ENCODE measurements around the gene PHF5A.

PHF5A gene

DNA sequence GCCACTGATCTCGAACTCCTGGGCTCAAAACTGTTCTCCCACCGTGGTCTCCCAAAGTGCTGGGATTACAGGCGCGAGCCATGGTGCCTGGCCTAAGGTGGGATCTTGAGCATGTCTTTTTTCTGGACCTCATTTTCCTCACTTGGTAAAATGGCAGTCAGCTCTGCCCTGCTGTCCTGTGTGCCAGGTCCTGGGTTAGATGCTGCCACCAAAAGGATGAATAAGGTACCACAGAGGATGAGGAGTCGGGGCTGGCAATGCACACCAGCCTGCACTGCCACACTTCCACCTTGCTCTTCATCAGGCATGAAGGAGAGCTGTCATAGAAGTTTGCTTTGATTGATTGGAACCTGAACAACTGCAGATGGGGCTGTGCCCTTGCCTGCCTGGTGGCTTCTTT is 32.7 kb upstream of the PHF5A start:
- H3K36me3 ChIP-seq (replicated peaks): peaks cover 26% of the 10 kb centered on the region
- no peak overlapping the region for H3K4me3 ChIP-seq
- in situ Hi-C loops (cut with MboI; ENCODE audit: low sequenced_read_pairs): no loop called here
- no peak for DNase-seq (ENCODE audit: low spot score in 2 of 2)
- H3K9me3 ChIP-seq: no peaks in the 10 kb centered on the region
- no peaks in the 10 kb centered on the region for H3K4me1 ChIP-seq
- no peaks in the 10 kb centered on the region for H3K27me3 ChIP-seq (ENCODE audit: low read depth)

DNA sequence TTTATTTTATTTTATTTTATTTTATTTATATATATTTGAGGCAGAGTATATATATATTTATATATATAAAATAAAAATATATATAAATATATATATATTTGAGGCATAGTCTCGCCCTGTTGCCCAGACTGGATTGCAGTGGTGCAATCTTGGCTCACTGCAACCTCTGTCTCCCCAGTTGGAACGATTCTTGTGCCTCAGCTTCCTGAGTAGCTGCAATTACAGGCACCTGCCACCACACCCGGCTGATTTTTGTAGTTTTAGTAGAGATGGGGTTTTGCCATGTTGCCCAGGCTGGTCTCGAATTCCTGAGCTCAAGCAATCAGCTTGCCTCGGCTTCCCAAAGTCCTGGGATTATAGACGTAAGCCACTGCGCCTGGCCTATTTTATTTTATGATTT is 31.8 kb upstream of the PHF5A start:
- in situ Hi-C loops (cut with MboI; ENCODE audit: low sequenced_read_pairs): no loop called here

GRCh38 chr22:41499624-41500280 is 31.3 kb upstream of the PHF5A start:
- Histone ChIP-seq H3K27me3 (ENCODE audit: low read depth) (no peaks in the 10 kb centered on the region), H3K4me3 (no peak overlapping the region), H3K9me3 (no peaks in the 10 kb centered on the region), H3K36me3 (replicated peaks) (peaks cover 26% of the 10 kb centered on the region), H3K4me1 (no peaks in the 10 kb centered on the region)
- in situ Hi-C loops (cut with MboI; ENCODE audit: low sequenced_read_pairs): no loop called here
- no peak for DNase-seq (ENCODE audit: low spot score in 2 of 2)

More for the DNA sequence above, 31.8 kb upstream of the PHF5A start:
- no peaks in the 10 kb centered on the region for H3K9me3 ChIP-seq
- no peaks in the 10 kb centered on the region for H3K4me1 ChIP-seq
- DNase-seq (ENCODE audit: low spot score in 2 of 2): no peak
- peaks cover 26% of the 10 kb centered on the region for H3K36me3 ChIP-seq (replicated peaks)
- H3K27me3 ChIP-seq (ENCODE audit: low read depth): no peaks in the 10 kb centered on the region
- H3K4me3 ChIP-seq: no peak overlapping the region

GRCh38 chr22:41498303-41498835 is 29.9 kb upstream of the PHF5A start:
- in situ Hi-C loops (cut with MboI; ENCODE audit: low sequenced_read_pairs): no loop called here
- Histone ChIP-seq H3K4me3 (no peak overlapping the region), H3K4me1 (no peaks in the 10 kb centered on the region), H3K36me3 (replicated peaks) (peaks cover 17% of the 10 kb centered on the region), H3K9me3 (no peaks in the 10 kb centered on the region), H3K27me3 (ENCODE audit: low read depth) (no peaks in the 10 kb centered on the region)
- no peak for DNase-seq (ENCODE audit: low spot score in 2 of 2)

- in situ Hi-C loops (cut with MboI; ENCODE audit: low sequenced_read_pairs): no loop called here
- no peaks in the 10 kb centered on the region for H3K9me3 ChIP-seq
- H3K27me3 ChIP-seq (ENCODE audit: low read depth): no peaks in the 10 kb centered on the region
- no peak overlapping the region for H3K4me3 ChIP-seq
- 0 out of 2 replicates have a peak, but pooled peaks cover 7% of the 10 kb centered on the region for H3K36me3 ChIP-seq (replicated peaks)
- DNase-seq (ENCODE audit: low spot score in 2 of 2): no peak
- H3K4me1 ChIP-seq: peaks cover 22% of the 10 kb centered on the region
Measured at GRCh38 chr22:41491374-41492100, 23.0 kb upstream of the PHF5A start.

DNA sequence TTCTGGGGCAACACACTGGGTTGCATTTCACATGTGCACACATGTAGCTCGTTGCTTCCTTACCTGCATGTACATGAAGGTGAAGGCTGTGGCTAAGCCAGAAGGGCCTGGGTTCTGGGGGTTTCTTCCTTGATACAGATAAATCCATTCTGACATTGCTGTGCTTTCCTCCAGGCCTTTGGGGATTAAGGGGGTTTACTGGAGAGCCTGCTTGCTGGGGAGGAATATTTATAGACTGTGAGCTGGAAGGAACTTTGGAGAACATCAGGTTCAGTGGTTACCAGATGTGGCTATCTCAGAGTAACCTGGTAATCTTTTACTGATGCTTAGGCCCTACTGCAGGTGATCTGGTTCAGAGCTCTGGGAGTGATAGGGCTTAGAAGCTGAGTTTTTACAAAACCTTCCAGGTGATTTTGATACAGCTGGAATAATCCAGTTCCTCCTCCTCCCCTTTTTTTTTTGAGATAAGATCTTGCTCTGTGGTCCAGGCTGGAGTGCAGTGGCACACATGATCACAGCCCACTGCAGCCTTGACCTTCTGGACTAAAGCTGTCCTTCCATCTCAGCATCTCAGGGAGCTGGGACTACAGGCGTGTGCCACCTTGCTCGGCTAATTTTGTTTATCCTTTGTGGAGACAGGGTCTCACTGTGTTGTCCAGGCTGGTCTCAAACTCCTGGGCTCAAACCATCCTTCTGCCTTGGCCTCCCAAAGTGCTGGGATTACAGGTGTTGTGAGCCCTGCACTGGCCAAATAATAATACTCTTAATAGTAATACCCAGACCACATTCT is 20.3 kb upstream of the PHF5A start:
- in situ Hi-C loops (cut with MboI; ENCODE audit: low sequenced_read_pairs): no loop called here
- Histone ChIP-seq H3K4me3 (no peak overlapping the region), H3K4me1 (peaks cover 22% of the 10 kb centered on the region), H3K36me3 (replicated peaks) (0 out of 2 replicates have a peak, but pooled peaks cover 7% of the 10 kb centered on the region), H3K9me3 (no peaks in the 10 kb centered on the region), H3K27me3 (ENCODE audit: low read depth) (no peaks in the 10 kb centered on the region)
- DNase-seq (ENCODE audit: low spot score in 2 of 2): no peak

- no peak for DNase-seq (ENCODE audit: low spot score in 2 of 2)
- H3K27me3 ChIP-seq (ENCODE audit: low read depth): no peaks in the 10 kb centered on the region
- peaks cover 22% of the 10 kb centered on the region for H3K4me1 ChIP-seq
- no peaks in the 10 kb centered on the region for H3K9me3 ChIP-seq
- in situ Hi-C loops (cut with MboI; ENCODE audit: low sequenced_read_pairs): no loop called here
- 0 out of 2 replicates have a peak, but pooled peaks cover 7% of the 10 kb centered on the region for H3K36me3 ChIP-seq (replicated peaks)
- H3K4me3 ChIP-seq: no peak overlapping the region
Measured at GRCh38 chr22:41488076-41488475, 19.6 kb upstream of the PHF5A start.

DNA sequence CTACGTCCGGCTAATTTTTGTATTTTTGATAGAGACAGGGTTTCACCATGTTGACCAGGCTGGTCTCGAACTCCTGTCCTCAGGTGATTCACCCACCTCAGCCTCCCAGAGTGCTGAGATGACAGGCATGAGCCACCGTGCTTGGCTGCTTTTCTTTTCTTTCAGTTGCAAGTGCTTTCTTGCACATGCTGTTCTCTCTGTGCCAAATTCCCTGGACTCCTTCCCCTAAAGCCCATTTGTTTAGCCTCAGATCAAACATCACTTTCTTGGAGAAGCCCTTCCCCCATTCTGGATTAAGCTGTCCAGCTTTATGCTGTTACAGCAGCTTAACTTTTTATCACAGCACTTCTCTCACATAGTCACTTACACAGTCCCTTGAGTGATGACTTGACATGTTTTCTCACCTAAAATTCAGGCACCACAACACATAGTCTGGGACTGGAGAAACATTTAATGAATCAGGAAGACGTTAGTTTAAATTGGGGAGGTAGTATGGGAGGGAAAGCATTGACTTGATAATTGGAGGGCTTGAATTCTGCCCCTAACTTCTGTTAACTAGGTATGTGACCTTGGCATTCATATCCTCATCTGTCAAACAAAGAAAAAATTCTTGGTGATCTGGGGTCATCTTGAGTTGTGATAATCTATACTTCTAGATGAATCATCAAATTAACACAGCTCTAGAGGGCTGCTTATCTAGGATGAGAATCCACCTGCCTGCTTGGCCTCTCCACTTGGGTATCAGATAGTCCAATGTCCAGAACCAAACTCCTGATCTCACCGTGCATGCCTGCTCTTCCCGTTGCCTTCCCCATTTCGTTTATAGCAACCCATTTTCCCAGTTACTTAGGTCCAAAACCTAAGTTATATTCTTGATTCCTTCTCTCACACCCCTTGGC is 18.8 kb upstream of the PHF5A start:
- H3K27me3 ChIP-seq (ENCODE audit: low read depth): no peaks in the 10 kb centered on the region
- H3K4me3 ChIP-seq: no peak overlapping the region
- H3K4me1 ChIP-seq: peaks cover 22% of the 10 kb centered on the region
- no peaks in the 10 kb centered on the region for H3K9me3 ChIP-seq
- in situ Hi-C loops (cut with MboI; ENCODE audit: low sequenced_read_pairs): no loop called here
- 0 out of 2 replicates have a peak, but pooled peaks cover 7% of the 10 kb centered on the region for H3K36me3 ChIP-seq (replicated peaks)
- DNase-seq (ENCODE audit: low spot score in 2 of 2): peak in 1 of 2 experiments; percentile 28

DNA sequence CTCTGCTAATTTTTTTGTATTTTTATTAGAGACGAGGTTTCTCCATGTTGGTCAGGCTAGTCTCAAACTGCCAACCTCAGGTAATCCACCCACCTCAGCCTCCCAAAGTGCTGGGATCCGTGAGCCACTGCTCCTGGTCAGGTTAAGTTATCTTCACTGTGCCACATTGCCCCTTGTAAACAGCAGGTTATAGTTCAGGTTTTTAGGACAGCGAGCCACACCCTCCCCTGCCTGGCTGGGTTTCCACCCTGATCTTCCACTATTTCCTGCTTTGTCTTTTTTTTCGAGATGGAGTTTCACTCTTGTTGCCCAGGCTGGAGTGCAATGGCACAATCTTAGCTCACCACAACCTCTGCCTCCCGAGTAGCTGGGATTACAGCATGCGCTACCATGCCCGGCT is 16.5 kb upstream of the PHF5A start:
- Histone ChIP-seq H3K4me3 (no peak overlapping the region), H3K36me3 (replicated peaks) (0 out of 2 replicates have a peak, but pooled peaks cover 2% of the 10 kb centered on the region), H3K4me1 (peaks cover 10% of the 10 kb centered on the region), H3K27me3 (ENCODE audit: low read depth) (no peaks in the 10 kb centered on the region), H3K9me3 (no peaks in the 10 kb centered on the region)
- in situ Hi-C loops (cut with MboI; ENCODE audit: low sequenced_read_pairs): no loop called here
- no peak for DNase-seq (ENCODE audit: low spot score in 2 of 2)

DNA sequence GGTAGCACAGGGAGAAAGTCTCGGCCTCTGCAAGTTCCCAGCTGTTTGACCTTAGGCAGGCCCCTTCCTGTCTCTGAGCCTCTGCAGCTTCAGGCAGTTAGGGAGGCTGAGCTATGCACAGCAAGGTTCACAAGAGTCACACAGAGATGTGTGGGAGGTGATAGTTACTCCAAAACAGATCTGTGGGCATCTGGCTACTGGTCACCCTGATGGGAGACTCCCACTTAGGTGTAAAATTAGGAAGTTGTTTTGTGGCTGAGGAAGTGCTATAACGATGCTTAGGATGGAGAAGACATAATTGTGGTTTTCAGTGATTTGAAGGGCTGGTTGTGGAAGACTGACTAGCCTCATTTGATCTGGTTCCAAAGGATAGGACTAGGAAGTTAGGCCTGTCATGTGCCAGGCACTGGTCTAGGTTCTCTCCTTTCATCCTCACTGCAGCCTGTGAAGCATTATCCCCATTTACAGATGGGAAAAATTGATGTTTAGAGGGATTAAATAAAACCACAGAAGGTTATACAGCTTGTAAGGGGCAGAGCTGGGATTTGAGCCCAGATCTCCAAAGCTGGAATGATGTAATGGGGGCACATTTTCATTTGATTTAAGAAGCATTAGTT is 13.9 kb upstream of the PHF5A start:
- H3K4me1 ChIP-seq: peaks cover 6% of the 10 kb centered on the region
- DNase-seq (ENCODE audit: low spot score in 2 of 2): no peak
- H3K9me3 ChIP-seq: no peaks in the 10 kb centered on the region
- H3K4me3 ChIP-seq: no peak overlapping the region
- no peaks in the 10 kb centered on the region for H3K27me3 ChIP-seq (ENCODE audit: low read depth)
- in situ Hi-C loops (cut with MboI; ENCODE audit: low sequenced_read_pairs): no loop called here
- H3K36me3 ChIP-seq (replicated peaks): no peaks in the 10 kb centered on the region

GRCh38 chr22:41481925-41482318 is 13.4 kb upstream of the PHF5A start:
- Histone ChIP-seq H3K36me3 (replicated peaks) (no peaks in the 10 kb centered on the region), H3K9me3 (no peaks in the 10 kb centered on the region), H3K4me1 (peaks cover 3% of the 10 kb centered on the region), H3K4me3 (no peak overlapping the region), H3K27me3 (ENCODE audit: low read depth) (no peaks in the 10 kb centered on the region)
- in situ Hi-C loops (cut with MboI; ENCODE audit: low sequenced_read_pairs): no loop called here
- no peak for DNase-seq (ENCODE audit: low spot score in 2 of 2)

DNA sequence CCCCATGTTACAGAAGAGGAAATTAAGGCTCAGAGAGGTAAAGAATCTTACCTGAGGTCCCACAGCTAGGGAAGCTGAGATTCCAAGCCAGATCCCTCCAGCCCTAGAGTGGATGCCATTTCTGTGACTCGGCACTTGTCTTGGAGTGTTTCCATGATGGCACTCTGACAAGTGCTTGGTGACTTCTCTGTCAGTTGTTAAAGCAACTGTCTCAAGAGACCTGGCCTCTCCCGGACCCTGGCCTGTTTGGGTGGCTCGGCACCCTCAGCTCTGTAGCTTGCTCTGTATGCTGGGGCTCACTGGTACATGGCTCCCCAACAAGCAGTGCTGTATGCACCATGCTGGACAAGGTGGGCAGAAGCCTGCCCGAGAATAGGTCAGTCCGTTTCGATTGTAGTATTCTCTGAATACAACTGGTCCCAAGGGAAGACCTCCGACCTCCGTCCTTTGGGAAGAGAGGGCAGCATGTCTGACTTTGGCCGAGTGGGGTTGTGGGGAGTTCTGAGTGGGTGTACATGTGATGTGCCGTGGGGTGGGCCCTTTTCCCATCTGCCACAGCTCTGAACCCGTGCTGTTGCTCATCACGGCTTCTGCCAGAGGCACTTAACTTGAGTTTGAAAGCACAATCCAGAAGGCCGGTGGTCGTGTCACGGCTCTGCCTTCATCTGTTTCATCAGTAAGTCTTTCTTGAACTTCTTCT is 12.8 kb upstream of the PHF5A start:
- Histone ChIP-seq H3K9me3 (no peaks in the 10 kb centered on the region), H3K27me3 (ENCODE audit: low read depth) (no peaks in the 10 kb centered on the region), H3K4me3 (no peak overlapping the region), H3K4me1 (no peaks in the 10 kb centered on the region), H3K36me3 (replicated peaks) (no peaks in the 10 kb centered on the region)
- no peak for DNase-seq (ENCODE audit: low spot score in 2 of 2)
- in situ Hi-C loops (cut with MboI; ENCODE audit: low sequenced_read_pairs): no loop called here

Measured in HAP-1 (cell line).